ENCODE data around the gene VEGFB.

The VEGFB gene

DNA sequence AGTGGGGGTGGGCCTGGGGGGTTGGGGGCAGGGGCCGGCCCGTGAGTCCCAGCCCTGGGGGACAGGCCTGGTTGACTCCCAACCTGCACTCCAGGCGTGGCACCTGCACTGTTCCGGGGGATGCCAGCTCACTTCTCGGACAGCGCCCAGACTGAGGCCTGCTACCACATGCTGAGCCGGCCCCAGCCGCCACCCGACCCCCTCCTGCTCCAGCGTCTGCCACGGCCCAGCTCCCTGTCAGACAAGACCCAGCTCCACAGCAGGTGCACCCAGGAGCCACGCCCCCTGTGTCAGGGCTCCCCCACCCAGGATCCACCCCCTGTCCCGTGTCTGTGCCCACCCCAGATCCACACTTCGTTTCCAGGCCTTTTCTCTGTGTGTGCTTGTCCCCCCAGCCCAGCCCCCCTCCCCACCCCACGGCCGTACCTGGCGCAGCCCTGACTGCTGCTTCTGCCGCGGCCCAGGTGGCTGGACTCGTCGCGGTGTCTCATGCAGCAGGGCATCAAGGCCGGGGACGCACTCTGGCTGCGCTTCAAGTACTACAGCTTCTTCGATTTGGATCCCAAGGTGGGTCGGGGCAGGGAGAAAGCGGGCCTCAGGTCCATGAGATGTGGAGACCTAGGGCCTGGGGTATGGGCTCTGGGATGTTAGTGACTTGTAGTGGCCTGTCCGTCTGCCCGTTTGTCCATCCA, 23.1 kb upstream of the VEGFB start:
- DNase-seq (ENCODE audit: low spot score) = no peak

DNA sequence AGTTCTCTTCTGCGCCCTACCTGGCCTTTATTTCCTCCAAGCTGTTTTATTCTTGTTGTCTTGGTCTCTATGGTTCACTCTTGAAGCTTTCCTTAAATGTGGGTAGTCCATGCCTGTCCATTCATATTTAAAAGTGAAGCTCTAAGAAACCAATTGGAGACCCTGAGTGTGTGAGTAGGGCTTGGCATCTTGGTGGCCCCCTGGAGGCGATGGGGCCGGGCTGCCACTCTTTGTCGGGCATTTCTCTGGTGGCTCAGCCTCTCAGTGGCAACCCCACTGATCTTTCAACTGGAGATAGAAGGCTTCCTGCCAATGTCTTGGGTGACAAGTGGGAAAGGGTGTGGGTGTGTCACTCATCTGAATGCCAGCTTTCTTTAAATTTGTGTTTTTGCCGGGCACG, 17.5 kb upstream of the VEGFB start:
- DNase-seq (ENCODE audit: low spot score) = no peak

DNA sequence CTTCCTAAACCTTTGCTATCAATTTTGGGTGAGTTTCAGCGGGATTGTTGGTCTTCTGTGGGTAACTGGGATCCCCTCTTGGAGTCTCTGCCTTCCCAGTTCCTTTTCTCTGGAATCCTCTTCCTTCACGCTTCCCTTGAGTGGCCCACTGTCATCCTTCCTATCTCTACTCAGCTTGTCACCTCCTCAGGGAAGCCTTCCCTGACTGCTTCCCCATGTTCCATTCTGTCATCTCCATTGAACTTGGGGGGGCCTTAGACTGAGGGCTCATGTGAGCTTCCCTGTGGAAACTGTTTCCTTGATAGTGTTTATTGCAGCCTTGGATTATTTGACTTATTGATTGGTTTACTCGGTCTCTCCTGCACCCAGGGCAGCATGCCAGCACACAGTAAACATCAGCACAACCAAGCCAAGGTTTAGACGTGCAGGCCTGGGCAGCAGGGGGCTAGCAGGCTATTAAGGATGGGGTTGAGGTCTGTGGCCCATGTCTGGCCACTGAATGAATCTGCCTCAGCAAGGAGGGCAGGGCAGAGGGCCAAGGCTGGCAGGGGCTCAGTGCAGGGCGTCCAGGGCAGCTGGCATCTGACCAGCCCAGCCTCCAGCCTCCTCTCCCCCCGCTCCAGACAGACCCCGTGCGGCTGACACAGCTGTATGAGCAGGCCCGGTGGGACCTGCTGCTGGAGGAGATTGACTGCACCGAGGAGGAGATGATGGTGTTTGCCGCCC, 15.6 kb upstream of the VEGFB start:
- no peak for DNase-seq (ENCODE audit: low spot score)

DNA sequence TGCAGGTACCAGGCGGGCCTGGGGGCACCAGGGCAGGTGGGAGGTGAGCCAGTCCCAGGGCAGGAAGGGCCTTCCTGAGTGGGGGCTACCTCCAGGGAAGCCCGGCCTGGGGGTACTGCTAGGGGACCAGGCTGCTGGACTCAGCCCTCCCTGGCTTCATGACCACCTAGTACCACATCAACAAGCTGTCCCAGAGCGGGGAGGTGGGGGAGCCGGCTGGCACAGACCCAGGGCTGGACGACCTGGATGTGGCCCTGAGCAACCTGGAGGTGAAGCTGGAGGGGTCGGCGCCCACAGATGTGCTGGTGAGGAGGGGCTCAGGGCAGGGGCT, 15.1 kb upstream of the VEGFB start:
- DNase-seq (ENCODE audit: low spot score) = no peak

DNA sequence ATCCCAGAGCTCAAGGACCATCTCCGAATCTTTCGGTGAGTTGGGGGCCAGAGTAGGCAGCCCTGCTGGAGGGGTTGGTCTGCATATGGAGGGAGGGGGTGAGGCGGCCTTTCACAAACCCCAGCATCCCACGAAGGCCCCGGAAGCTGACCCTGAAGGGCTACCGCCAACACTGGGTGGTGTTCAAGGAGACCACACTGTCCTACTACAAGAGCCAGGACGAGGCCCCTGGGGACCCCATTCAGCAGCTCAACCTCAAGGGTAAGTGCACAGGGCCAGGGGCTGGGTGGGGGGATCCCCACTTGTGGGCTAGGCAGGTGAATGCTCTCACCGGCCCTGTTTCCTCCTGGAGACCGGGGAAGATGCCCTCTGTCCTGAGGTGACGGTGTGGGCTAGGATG, 14.6 kb upstream of the VEGFB start:
- no peak for DNase-seq (ENCODE audit: low spot score)

DNA sequence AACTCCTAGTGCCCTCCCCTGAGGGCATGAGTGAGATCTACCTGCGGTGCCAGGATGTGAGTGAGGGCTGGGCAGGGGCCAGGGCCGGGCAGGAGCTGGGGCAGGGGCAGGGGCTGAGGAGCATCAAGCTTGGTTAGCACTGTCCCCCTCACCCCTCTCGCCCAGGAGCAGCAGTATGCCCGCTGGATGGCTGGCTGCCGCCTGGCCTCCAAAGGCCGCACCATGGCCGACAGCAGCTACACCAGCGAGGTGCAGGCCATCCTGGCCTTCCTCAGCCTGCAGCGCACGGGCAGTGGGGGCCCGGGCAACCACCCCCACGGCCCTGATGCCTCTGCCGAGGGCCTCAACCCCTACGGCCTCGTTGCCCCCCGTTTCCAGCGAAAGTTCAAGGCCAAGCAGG, 14.1 kb upstream of the VEGFB start:
- no peak for DNase-seq (ENCODE audit: low spot score)

DNA sequence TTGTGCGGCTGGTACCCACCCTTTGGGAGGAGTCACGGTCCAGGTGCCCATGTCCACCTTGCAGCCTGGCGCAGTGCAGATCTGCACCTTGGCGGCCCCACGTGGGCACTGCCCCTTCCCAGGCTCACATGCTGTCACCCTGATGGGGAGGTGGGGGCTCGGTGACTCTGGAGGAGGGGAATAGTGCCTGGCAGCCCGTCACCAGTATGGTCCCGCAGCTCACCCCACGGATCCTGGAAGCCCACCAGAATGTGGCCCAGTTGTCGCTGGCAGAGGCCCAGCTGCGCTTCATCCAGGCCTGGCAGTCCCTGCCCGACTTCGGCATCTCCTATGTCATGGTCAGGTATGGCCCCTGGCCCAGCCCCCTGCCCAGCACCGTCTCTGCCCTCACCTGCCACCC, 13.6 kb upstream of the VEGFB start:
- DNase-seq (ENCODE audit: low spot score) = no peak

DNA sequence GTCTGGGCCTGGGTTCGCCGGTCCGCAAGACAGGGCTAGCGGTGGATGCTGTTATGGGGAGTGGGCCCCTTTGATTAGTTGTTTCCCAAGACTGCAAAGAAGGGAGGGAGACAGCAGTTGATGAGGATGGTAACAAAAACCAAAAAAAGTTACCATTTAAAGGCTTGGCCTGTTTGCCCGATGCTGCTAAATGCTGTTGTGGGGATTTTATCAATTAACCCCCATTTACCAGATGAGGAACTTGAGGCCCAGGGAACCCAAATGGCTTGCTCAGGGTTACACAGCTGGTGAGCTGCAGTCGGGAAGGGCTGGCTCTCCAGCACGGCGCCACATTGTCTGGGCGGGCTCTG, 11.8 kb upstream of the VEGFB start:
- DNase-seq (ENCODE audit: low spot score) = no peak

DNA sequence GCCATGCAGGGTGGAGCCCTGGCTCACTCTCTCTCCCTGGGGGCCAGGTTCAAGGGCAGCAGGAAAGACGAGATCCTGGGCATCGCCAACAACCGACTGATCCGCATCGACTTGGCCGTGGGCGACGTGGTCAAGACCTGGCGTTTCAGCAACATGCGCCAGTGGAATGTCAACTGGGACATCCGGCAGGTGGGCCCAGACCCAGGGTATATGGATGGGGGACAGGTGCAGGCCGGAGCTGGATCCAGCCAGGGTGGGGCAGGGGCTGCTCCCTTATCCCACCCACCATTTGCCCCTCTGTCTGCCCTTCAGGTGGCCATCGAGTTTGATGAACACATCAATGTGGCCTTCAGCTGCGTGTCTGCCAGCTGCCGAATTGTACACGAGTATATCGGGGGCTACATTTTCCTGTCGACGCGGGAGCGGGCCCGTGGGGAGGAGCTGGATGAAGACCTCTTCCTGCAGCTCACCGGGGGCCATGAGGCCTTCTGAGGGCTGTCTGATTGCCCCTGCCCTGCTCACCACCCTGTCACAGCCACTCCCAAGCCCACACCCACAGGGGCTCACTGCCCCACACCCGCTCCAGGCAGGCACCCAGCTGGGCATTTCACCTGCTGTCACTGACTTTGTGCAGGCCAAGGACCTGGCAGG, 11.3 kb upstream of the VEGFB start:
- DNase-seq (ENCODE audit: low spot score) = no peak

DNA sequence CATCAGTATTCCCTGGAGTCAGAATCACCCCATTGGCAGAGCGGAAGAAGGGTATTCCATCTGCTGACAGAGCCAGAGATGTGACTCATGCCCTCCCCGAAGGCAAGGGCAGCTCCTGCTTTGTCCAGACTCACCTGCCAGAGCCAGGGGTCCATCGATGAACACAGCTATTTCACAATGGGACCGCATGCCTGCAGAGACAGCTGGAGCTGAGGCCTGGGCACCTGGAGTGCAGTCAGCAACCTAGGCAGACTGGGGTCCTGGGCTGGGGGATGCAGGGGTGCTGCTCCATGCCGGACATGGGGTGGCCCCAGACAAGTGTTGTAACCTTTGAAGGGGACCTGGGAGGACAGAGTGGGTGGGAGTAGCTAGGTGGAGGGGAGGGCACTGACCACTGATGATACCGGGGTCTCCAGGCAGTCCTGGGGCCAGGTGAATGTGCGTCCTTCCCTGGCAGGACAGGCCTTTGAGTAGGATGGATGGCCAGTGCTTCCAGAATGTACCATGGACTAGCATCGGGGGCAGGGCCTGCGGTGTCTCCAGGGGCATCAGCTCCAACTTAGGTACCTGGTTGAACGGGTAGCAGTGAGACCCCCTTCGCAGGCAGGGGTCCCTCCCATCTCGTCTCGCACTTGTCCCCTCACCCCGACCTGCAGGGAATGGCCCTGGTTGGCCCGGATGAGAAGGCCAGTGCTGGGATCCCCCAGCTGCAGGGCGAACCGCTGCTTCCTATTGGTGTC, 10.1 kb upstream of the VEGFB start:
- DNase-seq (ENCODE audit: low spot score) = no peak

DNA sequence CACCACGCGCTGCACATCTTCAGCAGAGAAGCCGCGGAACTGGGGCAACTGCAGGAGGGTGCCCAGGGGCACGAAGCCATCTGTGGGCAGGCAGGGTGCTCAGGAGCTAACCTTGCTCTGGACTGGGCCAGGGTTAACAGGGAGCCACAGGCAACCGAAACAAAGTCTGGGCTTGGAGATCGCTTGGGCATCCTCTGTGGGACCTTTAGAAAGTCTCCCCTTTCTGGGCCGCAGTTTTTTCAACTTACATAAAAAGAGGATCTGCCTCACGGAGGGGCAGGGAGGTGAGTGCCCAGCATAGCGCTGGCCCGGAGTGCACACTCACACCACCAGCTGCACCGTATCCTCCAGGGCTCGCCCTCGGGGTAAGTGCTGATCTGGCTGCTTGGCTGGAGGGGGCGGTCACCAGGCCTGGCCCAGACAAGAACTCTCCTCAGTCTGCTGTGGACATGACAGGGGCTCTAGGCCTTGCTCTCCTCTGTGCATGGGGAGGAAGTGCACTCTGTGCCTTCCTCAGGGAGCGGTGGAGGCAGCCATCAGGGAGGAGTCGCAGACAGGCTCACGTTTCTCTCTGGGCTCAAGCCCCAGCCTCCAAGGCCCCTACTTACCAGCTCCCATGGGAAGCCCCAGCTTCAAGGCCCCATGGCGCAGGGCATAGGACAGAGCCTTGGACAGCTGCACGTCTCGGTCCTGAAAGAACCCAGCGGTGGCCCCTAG, 9.3 kb upstream of the VEGFB start:
- no peak for DNase-seq (ENCODE audit: low spot score)

DNA sequence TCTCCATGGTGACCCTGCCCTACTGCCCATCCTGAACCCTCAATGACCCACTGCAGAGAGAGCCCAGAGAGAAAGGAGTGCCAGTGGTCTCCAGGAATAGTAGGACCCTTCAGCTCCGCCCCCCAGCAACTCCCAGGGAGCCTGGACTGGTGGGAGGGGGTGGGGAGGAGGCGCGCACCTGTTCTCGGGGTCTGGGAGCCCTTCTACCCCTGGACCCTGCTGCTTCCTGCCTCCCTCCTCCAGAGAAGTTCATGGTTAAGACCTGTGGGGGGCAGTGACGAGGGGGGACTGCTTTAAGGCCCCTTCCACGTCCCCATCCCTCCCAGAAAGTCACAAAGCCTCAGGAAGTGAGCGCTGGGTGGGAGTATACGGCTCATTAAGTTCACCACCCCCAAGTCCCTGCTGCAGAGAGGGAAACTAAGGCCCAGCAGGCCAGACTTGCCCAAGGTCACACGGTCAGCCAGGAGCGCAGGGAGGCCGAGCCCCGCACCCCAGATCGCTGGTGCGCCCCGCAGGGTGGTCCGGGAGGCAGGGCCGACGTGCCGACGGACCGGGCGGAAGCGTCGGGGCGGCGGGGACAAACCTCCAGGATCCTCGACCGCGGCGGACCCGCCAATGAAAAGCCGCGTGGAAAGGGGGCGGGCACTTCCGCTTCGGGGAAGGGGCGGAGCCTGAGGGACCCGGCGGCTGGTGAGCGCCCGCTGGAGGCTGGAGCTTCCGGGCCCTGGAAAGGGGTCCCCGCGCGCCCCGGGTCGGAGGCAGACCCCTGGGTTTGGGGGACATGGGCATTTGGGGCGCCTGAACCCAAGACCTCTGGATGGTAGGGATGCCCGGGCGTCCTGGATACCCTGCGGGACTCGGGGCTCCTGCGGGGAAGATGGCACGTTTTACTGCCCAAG, 8.5 kb upstream of the VEGFB start, which contains the start of the genes NUDT22 and TRPT1:
TSS of gene NUDT22 (plus strand) at position 667 of the 899 bp plus-strand sequence. CDS start 379 bp downstream, outside the sequence.
TSS of gene TRPT1 (minus strand) at position 579 of the 899 bp plus-strand sequence. CDS start at position 253, 326 bp downstream.
- peak; percentile 82 for DNase-seq (ENCODE audit: low spot score)

DNA sequence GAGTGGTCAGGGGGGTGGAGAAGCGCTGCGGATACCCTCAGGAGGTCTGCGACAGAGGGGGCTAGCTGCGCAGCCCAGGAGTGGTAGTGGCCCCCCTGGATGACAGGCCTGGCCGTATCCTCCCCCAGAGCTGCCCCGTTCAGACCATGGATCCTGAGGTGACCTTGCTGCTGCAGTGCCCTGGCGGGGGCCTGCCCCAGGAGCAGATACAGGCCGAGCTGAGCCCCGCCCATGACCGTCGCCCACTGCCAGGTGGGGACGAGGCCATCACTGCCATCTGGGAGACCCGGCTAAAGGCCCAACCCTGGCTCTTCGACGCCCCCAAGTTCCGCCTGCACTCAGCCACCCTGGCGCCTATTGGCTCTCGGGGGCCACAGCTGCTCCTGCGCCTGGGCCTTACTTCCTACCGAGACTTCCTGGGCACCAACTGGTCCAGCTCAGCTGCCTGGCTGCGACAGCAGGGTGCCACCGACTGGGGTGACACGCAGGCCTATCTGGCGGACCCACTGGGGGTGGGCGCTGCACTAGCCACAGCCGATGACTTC, 7.8 kb upstream of the VEGFB start:
- peak; percentile 46 for DNase-seq (ENCODE audit: low spot score)

DNA sequence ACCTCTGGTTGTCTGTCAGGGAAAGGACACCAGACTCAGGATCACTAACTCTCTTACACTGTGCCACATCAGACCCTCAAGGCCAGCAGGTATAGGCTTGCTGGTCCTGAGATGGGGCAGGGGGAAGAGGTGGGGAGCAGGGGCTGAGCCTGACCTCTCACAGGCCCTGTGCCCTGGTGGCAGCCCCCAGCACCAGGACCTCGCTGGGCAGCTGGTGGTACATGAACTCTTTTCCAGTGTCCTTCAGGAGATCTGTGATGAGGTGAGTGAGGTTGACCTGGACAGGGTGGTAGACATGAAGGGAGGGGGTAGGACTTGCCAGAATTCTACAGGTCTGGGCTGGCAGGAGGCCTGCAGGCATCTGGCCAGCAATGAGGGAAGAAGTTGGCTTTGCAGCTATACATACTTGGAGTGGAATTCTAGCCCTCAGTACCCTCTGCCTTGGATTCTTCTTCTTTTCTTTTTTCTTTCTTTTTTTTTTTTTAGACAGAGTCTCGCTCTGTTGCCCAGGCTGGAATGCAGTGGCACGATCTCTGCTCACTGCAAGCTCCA, 6.9 kb upstream of the VEGFB start:
- DNase-seq (ENCODE audit: low spot score) = no peak

DNA sequence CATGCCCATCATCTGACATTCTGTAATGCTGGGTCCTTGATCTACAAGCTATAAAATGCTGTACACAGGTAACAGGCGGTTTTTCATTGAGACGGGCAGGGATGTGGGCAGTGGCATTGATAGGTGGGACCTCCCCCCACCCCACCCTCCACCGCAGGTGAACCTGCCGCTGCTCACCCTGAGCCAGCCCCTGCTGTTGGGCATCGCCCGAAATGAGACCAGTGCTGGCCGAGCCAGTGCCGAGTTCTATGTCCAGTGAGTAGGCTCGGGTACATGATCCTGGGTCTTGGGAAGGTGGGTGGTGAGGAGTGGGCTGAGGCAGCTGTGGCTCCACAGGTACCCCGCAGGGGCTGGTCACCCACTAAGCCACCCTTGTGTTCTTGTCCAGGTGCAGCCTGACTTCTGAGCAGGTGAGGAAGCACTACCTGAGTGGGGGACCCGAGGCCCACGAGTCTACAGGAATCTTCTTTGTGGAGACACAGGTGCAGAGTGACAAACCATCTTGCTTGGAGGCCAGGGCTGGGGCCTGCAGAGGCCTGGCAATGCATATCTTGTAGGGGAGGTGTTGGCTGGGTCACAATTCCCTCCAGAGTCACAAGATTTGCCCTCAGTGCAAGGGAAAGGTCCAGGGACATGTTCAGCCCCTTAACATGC, 5.2 kb upstream of the VEGFB start:
- no peak for DNase-seq (ENCODE audit: low spot score)

DNA sequence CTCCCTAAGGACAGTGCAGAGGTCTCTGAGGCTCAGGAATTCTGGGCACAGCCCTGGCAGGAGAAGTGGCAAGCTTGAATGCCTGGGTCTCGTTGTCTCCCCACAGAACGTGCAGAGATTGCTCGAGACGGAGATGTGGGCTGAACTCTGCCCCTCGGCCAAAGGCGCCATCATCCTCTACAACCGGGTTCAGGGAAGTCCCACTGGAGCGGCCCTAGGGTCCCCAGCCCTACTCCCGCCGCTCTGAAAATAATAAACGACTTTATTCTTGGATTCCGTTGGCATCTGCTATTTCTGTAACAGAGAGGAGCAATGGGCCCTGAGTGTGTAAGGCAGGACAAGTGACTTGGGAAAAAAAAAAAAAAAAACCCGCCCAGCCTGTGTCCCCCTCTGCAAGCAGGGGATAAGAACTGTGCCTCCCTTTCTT, 4.6 kb upstream of the VEGFB start:
- DNase-seq (ENCODE audit: low spot score) = peak; percentile 11

DNA sequence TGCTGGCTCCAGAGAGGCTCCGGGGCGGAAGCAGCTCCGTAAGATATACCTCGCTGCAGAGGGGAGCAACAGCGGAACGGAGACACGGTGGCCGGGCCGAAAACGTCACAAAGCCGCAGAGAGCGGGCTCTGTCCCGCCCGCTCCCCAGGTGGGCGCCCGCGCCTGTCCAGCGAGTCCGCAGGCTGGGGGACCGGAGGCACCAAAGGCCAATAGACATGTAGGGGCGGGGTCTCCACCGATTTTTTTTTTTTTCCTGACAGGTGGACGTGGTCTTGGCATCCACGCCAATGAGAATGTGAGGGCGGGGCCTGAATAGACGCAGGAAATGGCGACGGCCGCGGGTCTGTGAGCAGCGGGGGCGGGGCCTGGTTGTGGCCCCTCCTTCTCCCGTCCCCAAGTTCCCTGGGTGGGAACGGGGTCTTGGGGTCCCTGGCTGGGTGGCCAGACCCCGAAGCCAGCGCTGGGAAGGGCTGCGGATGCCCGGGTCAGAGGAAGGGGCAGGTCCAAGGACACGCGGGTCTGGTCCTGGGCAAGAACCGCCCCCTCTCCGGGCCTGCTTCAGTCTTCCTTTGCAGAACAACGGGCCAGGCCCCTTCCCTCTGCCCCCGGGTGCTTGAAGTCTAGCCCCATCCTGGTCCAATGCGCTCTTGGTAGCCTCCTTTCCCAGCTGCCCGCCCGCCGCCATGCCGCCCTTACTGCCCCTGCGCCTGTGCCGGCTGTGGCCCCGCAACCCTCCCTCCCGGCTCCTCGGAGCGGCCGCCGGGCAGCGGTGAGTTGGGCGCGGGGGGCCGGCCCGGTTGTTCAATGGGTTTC, 4.0 kb upstream of the VEGFB start, which contains the start of gene DNAJC4:
TSS of gene DNAJC4 (plus strand) at position 378 of the 814 bp plus-strand sequence. CDS start at position 685, 307 bp downstream.
- peak; percentile 89 for DNase-seq (ENCODE audit: low spot score)

DNA sequence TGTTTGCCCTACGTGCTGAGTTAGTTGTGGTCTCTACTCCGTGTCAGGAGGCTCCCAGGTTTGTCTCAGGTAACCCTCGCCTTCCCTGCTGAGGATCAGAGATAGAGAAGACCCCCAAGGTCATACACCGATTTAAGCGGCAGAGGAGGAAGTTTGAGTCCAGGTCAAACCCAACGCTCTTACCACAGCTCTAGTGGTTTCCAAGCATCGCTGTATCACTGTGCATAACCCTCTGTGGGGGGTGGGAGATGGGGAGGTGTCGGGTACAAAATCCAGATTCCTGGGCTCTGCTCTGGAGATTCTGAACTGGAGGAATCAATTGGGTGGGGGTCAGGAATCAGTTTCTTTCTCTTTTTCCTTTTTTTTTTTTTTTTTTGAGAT, 3.4 kb upstream of the VEGFB start:
- DNase-seq (ENCODE audit: low spot score) = no peak

DNA sequence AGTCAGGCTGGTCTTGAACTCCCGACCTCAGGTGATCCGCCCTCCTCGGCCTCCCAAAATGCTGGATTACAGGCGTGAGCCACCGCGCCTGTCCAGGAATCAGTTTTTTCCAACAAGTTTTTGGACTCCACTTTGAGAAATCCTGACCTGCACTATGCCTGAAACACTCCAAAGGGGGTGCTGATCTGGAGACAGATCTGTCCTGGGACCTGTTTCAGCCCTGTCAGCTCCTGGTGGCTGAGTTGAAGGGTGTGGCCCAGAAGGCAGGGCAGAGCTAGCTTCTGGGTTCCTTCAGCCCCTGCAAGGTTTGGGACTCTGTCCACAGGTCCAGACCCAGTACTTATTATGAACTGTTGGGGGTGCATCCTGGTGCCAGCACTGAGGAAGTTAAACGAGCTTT, 2.8 kb upstream of the VEGFB start:
- no peak for DNase-seq (ENCODE audit: low spot score)
